ENCODE results near the gene CNTN4.

The CNTN4 gene

GRCh38 chr3:2423143-2423542 is 324.5 kb downstream of the CNTN4 start:
- H3K4me3 ChIP-seq (ENCODE audit: low read depth, low read length): no peak overlapping the region
- TF ChIP-seq, protein P1, sequence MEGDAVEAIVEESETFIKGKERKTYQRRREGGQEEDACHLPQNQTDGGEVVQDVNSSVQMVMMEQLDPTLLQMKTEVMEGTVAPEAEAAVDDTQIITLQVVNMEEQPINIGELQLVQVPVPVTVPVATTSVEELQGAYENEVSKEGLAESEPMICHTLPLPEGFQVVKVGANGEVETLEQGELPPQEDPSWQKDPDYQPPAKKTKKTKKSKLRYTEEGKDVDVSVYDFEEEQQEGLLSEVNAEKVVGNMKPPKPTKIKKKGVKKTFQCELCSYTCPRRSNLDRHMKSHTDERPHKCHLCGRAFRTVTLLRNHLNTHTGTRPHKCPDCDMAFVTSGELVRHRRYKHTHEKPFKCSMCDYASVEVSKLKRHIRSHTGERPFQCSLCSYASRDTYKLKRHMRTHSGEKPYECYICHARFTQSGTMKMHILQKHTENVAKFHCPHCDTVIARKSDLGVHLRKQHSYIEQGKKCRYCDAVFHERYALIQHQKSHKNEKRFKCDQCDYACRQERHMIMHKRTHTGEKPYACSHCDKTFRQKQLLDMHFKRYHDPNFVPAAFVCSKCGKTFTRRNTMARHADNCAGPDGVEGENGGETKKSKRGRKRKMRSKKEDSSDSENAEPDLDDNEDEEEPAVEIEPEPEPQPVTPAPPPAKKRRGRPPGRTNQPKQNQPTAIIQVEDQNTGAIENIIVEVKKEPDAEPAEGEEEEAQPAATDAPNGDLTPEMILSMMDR (IDR thresholded peaks at IDR 0.05; ENCODE audit: low read depth, low read length): no peak

DNA sequence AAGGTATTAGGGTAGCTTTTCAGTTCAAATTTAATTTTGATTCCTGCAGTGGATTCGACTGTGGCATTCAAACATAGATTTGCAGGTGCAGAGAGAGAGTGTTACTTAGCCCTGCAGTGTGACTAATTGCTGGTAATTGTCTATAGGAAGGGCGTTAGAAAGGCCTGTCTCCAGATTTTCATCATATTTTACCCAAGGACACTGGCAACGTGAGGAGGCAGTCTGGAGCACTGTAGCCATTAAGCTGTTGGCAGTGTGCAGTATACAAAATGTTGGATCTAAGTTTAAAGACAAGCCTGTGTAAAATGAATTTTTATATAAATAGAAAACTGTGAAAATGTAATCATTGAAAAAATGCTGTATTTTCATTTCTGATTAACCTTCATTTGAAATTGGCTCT is 342.9 kb downstream of the CNTN4 start:
- H3K4me3 ChIP-seq (ENCODE audit: low read depth, low read length): no peak overlapping the region
- TF ChIP-seq, protein P1 (IDR thresholded peaks at IDR 0.05; ENCODE audit: low read depth, low read length): no peak

DNA sequence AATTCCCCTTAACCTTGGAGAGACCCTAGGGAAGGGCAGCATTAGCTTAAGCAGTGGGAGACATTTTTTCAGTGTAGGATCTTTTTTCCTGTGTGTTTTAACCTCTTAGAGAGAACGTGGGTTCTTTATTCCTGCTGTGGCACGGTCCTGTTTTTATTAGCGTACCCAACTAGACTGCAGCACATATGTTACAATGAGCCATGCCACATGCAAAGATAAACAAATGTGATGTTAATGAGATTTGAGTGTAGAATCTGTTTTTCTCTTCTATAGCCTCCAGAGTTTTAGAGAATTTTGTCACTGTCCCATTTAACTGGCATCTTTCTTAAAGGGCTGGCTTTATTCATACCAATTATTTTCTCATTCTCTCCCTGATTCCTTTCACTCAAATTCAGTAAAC is 347.5 kb downstream of the CNTN4 start:
- no peak overlapping the region for H3K4me3 ChIP-seq (ENCODE audit: low read depth, low read length)
- TF ChIP-seq, protein P1 (IDR thresholded peaks at IDR 0.05; ENCODE audit: low read depth, low read length): no peak

GRCh38 chr3:2452249-2452648 is 353.6 kb downstream of the CNTN4 start:
- H3K4me3 ChIP-seq (ENCODE audit: low read depth, low read length): no peak overlapping the region
- TF ChIP-seq, protein P1 (IDR thresholded peaks at IDR 0.05; ENCODE audit: low read depth, low read length): no peak

GRCh38 chr3:2454865-2455264 is 356.2 kb downstream of the CNTN4 start:
- TF ChIP-seq, protein P1 (IDR thresholded peaks at IDR 0.05; ENCODE audit: low read depth, low read length): no peak
- H3K4me3 ChIP-seq (ENCODE audit: low read depth, low read length): no peak overlapping the region

DNA sequence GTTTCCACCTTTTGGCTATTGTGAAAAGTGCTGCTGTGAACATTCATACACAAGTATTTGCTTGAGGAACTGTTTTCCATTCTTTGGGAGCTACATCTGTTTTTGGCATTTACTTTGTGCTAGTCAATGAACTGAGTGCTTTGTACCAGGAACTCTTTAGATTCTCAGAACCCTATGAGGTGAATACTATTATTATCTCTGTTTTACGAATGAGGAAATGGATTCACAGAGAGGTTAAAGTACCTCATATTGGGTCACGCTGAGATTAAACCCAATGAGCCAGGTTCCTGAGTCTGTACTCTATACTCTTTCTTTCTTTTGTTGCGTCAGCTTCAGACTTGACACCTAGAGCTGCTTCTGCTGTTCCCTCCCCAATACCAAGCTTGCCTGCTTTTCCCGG is 358.1 kb downstream of the CNTN4 start:
- TF ChIP-seq, protein P1 (IDR thresholded peaks at IDR 0.05; ENCODE audit: low read depth, low read length): no peak

DNA sequence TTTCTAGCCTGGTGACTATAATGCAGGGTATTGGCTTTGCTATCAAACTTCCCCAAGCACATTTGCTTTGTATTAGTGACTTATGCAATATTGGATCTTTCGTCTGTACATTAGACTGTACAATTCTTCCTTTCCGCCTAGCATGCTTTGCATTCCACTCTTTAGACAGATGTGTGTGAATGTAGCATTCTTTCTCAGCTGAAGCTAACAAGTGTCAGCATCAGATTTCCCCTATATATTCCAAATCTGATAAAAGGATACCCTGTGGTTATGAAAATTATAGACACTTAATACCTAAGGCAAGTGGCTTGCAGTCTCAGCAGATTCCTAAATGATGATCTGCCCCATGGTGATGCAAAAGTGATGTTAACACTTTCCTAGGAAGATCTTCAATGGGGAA is 360.1 kb downstream of the CNTN4 start:
- TF ChIP-seq, protein P1 (IDR thresholded peaks at IDR 0.05; ENCODE audit: low read depth, low read length): no peak
- no peak overlapping the region for H3K4me3 ChIP-seq (ENCODE audit: low read depth, low read length)

More for the DNA sequence above, 358.1 kb downstream of the CNTN4 start:
- H3K4me3 ChIP-seq (ENCODE audit: low read depth, low read length): no peak overlapping the region

All from WI38 (cell line).